WI38 (cell line): ENCODE measurements around the gene C15orf40.

Experiments used
- H3K4me3 ChIP-seq: 2 replicates; pipeline ENCODE4 v1.5.1; 2011; ENCODE audit warnings: low read depth, mild to moderate bottlenecking, control low read depth, low read length
- CTCF ChIP-seq: IDR thresholded peaks from 2 replicates; pipeline ENCODE4 v1.5.1; 2012; ENCODE audit warnings: low read depth, mild to moderate bottlenecking, control low read depth, low read length

The C15orf40 gene

GRCh38 chr15:82964890-82965289, 46.5 kb downstream of the C15orf40 start:
- no peak overlapping the region for H3K4me3 ChIP-seq
- TF ChIP-seq CTCF: no peak

DNA sequence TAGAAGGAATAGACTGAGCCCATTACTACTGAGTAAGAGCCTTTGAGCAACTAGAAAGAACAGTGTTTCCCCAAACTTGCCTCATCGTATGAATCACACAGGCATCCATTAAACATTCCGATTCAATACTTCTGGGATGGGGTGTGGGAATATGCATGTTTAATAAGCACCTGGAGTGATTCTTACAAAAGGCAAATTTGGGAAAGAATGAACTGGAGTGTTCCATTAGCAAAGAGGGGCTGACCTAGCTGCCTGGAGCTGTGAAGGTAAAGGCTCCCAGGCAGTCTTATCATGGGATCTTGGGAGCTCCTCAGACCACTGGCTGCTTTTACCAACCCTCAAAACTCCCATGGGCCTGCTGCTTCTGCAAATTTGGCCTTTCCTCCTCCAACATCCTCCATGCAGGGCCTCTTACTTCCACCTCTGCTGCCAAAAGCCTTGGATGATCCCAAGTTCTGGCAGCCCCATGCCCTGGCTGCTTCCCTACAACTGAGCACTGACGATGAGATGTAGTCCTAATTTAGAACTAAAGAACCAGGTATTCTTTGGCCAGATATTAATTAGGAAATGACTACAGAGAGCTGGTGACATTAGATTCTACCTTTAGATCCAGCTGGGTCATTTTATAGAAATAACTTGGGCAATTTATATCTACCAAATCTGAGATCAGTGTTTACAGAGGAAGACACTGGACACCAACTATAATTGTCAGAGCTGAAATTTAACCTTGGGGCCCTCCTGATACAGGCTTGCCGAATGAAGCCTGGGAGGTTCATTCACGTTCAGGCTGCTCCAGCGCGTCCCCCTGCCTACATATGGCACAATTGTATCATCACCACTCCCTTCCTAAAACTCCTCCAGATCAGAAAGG, 47.7 kb downstream of the C15orf40 start:
- no peak overlapping the region for H3K4me3 ChIP-seq
- no peak for TF ChIP-seq CTCF

- no peak for TF ChIP-seq CTCF
These were observed 50.7 kb downstream of the C15orf40 start for GRCh38 chr15:82960766-82961165.

DNA sequence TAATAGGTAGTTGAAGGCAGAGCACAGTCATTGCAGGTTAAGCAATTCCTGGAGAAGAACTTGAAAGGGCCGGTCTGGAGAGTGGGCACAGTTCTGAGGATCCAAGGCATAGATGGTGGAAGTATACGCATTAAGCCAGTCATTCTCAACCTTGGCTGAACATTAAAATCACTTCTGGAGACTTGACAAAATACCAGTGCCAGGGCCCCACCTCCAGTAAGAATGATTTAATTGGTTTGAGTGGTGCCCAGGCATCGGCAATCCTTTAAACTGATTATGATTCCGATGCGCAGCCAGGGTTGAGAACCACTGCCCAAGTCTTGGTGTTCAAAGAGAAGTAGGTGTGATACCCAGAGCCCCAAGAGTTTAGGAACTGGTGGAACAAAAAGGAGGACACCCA, 52.0 kb downstream of the C15orf40 start:
- TF ChIP-seq CTCF: no peak
- H3K4me3 ChIP-seq: no peak overlapping the region

More at GRCh38 chr15:82960766-82961165, 50.7 kb downstream of the C15orf40 start:
- H3K4me3 ChIP-seq: no peak overlapping the region

GRCh38 chr15:82958638-82959037, 52.8 kb downstream of the C15orf40 start:
- no peak for TF ChIP-seq CTCF
- H3K4me3 ChIP-seq: no peak overlapping the region

GRCh38 chr15:82952158-82953081, 59.0 kb downstream of the C15orf40 start, which contains the start of gene HOMER2:
TSS of gene HOMER2 (minus strand) at chr15:82952720. CDS start at chr15:82952535, 185 bp downstream.
- no peak within 1 kb of the TSS for H3K4me3 ChIP-seq
- TF ChIP-seq CTCF: no peak
